Sciatic nerve (tissue), 2 donors: ENCODE data around the gene RNF217. TPM values are rescaled to one million over a fixed set of nuclear protein-coding genes. Genes with fewer than 3 reads are reported as not detected.
A peak's percentile ranks its signal among the peaks of the same experiment; 100 is the strongest.
"Not testable (repeated sequence)": the region's sequence is repeated elsewhere in the genome, so short reads cannot be mapped to it uniquely, and the experiment has no call there.

ENCODE experiments used
- ATAC-seq: fragments of 200-7000 bp; cut with Tn5 transposase; one replicate; pipeline ENCODE4 v1.9.1; 2020; ENCODE audit warnings: mild to moderate bottlenecking, moderate library complexity
- DNase-seq: peaks from one replicate; pipeline ENCODE4 v3.0.0-alpha.2; 2020; ENCODE audit warnings: low spot score
- intact Hi-C: fragments of 100-400 bp; cut with DNase I; formaldehyde crosslinking; loops from one replicate; pipeline ENCODE4 v1.14.2; 2022
- total RNA-seq: library from RNA; stranded (reverse); fragmentation: NEBNext Ultra II Directional; extraction: Animal tissue kit (Norgen Biotek cat#: 25700); gene quantifications from one replicate; pipeline ENCODE4 v1.2.1, GENCODE V29; 2021
- donor health status: DM: no; HTN: no; CAD: no.
- donor health status: DM: no; HTN: no; CAD: no.

Gene RNF217
- total RNA-seq, 1 donor from 2014 or later = 43.5 TPM

DNA sequence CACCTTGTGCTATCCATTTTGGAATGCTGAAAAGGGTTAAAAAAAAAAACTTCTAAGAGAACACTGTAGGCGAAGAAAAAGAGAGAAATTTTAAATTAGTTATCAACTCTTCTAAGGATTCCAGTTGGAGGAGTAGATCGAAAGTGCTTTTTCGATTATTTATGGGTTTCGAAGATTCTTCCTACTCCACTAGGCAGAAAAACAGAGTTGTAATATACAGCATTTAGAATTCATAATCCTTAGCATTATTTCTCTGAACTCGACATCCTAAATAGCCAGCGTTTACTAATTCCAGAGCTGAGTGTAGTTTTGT is 817 bp upstream of the RNF217 start:
- no peak for ATAC-seq
- no peak for DNase-seq
- intact Hi-C loops = loop anchor here (10.0 kb wide), 1 partner anchor 133 kb away; no protein-coding TSS in a partner anchor

DNA sequence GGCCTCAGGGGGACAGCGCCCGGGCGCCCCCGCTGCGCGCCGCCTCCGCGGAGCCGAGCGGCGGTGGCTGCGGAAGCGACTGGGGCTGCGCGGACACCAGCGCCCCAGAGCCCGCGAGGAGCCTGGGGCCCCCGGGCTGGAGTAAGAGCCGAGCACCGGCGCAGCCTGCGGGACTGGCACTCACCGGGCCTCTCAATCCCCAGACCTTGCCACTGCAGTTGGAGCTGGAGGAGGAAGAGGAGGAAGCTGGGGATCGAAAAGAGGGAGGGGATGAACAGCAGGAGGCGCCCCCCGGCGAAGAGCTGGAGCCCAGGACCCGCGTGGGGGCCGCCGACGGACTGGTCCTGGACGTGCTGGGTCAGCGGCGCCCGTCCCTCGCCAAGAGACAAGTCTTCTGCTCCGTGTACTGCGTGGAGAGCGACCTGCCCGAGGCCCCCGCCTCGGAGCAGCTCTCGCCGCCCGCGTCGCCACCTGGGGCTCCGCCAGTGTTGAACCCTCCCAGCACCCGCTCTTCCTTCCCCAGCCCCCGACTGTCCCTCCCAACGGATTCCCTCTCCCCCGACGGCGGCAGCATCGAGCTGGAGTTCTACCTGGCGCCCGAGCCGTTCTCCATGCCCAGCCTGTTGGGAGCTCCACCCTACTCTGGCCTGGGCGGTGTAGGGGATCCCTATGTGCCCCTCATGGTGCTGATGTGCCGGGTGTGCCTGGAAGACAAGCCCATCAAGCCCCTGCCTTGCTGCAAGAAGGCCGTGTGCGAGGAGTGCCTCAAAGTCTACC is 590 bp downstream of the RNF217 start:
- DNase-seq = peak; percentile 68
- peak; percentile 57 for ATAC-seq
- intact Hi-C loops = loop anchor here (10.0 kb wide), 1 partner anchor 132 kb away; no protein-coding TSS in a partner anchor

DNA sequence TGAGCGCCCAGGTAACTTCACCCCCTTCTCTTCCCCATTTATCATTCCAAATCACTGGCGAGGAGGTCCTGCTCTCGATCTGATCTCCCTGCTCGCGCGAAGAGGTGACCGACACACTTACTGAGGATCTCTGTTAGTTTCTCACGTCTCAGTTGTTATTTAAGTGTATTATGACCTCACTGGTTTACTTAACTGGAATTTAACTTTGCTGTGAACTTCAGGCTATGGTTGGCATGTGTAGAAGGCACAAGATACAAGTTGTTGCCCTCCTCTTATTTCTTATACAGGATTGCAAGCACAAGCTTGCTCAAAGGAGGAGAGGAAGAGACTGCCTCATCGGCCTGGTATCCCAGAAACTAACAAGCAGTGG is 1.2 kb downstream of the RNF217 start:
- intact Hi-C loops = loop anchor here (10.0 kb wide), 1 partner anchor 131 kb away; no protein-coding TSS in a partner anchor

DNA sequence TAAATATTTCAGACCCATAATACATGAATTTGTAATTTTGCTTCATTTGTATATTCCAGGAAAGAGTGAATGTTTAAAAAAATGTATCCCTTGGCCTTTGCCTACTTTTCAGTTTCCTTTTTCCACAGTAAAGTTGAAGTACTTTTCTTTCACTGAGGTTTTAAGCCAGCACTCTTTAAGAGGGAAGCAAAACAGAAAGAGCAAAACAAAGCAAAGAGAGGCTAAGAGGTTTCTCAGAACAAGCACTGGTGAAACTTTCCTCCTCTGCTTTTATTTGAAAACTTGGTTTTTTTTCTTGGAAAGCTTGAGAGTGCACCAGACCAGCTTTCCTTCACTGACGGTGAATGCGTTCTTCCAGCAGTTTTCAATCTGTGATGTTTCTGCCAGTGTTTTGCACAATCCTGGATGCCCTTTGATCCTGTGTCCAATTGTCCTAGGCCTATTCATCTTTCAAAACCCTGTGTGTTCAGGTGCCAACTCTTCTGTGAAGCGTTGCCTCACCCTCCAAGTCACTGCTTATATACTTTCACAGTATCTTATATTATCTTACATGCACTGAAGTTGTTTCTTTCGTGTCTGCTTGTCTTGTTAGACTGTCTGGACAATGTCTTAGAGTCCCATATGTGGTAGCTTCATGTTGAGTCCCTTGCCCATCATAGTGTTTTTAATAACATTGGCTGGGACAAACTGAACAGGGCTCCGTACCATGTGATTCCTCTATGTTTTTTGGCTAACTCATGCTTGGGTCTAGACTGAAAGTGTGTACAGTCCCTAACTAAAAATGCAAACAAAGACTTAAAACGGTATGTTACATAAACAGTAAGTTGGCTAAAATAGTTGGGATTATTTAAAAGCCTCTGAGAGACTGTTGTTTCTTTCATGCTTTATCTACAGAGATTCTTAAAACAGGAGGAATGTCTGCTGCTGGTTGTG is 1.9 kb downstream of the RNF217 start:
- ATAC-seq = peak; percentile 77
- DNase-seq = no peak
- intact Hi-C loops = loop anchor here (10.0 kb wide), 1 partner anchor 131 kb away; no protein-coding TSS in a partner anchor

More for the DNA sequence above, 1.2 kb downstream of the RNF217 start:
- DNase-seq (no peak), ATAC-seq (peak; percentile 29)

DNA sequence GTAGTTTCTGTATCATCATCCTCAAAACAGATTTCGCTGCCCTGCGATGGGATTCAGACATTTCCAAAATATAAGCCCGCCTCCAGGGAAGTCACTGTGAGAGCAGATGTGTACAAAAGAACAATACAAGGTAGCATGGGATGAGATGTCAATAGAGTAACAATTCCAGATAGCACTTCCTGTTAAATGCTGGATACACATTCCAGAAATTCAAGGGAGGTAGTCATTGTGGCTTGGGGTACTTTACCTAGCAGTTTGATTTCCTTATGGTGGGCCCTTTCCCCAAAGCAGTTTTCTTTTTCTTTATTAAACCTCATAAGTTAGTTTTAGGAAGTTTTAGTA is 2.5 kb downstream of the RNF217 start:
- DNase-seq = no peak
- no peak for ATAC-seq
- intact Hi-C loops = loop anchor here (10.0 kb wide), 1 partner anchor 130 kb away; no protein-coding TSS in a partner anchor

DNA sequence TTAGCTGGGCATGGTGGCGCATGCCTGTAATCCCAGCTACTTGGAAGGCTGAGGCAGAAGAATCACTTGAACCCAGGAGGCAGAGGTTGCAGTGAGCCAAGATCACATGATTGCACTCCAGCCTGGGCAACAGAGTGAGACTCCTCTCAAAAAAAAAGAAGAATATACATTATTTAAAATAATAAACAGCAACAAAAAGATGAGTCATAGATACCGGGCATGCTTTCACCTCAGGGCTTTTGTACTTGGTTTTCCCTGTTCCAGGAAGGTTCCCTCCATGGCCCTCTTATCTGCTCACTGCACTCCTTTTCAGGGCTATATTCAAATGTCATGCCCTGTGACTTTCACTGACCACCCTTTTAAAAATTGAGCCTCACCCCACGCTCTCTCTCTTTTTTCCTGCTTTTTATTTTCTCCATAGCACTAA is 3.2 kb downstream of the RNF217 start:
- not testable (repeated sequence) for ATAC-seq, DNase-seq
- intact Hi-C loops = loop anchor here (10.0 kb wide), 1 partner anchor 129 kb away; no protein-coding TSS in a partner anchor

DNA sequence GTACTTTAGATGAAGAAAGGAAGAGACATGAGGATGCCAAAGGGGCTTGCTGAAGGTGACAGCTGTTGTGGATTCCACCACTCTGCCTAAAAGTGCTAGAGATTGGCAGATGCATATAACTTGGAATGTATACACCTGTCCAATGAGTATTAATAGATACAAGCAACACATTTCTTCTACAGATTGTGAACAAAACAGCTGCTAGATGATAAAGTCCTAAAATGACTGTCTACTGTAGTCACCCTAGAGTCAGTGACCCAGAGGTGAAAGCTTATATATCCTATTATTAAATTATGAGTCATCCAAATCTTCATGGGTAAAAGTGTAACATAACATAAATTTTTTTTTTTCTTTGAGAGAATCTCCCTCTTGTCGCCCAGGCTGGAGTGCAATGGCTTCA is 5.2 kb downstream of the RNF217 start:
- ATAC-seq (no peak), DNase-seq (no peak)
- intact Hi-C loops = loop anchor here (10.0 kb wide), 1 partner anchor 127 kb away; no protein-coding TSS in a partner anchor

DNA sequence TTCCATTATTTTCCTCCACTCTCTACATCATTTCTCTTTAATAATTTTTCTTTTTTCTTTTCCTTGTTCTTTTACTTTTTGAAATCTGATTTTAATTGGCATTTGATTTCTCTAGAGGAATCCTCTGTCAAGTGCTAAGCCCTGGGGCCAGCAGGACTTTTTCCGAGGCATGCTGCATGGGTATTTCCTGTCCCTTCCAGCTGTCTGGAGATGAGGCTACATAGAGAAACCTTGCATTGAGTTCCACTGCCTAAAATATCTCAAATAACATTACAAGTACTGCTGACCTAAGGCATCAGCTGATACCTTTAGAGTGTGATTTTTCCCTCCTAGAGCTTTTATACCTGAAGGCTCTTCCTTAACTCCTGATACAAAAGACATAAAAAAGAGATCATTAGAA is 6.2 kb downstream of the RNF217 start:
- no peak for DNase-seq
- intact Hi-C loops = loop anchor here (10.0 kb wide), 1 partner anchor 126 kb away; no protein-coding TSS in a partner anchor
- no peak for ATAC-seq

DNA sequence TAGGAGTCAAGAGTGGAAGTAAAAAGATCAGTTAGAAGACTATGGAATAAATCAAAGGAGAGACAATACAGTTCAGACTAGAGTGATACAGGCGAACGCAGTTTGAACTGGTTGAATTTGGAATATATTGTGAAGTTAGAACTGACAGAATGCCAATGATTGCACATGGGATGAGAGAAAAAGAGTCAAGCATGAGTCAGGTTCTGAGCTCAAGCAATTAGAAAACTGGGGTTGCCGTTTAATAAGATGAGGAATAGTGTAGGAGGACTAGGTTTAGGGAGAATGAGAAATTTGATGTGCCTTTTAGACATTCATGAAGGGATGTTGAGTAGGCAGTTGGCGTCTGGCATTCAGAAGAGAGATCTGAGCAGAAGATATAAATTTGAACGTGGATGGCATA is 8.0 kb downstream of the RNF217 start:
- DNase-seq = no peak
- ATAC-seq = peak; percentile 48
- intact Hi-C loops = no loop called here

DNA sequence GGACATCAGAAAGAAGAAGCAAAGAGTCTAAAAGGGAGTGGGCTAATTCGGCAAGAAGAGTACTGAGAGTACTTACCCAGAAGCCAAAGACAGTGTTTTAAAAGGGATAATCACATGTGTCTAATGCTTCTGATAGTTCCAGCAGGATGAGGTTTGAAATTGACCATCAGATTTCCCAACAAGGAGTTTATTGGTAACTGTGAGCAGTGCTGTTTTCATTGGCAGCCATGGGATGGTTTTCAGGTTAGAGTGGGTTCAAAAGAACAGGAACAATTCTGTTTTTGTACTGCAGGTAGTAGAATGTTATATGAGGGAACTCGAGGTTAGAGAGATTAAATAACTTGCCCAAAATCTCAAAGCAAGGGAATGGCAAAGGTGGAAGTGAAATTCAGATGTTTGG is 8.5 kb downstream of the RNF217 start:
- DNase-seq (no peak), ATAC-seq (peak; percentile 49)
- intact Hi-C loops = no loop called here

DNA sequence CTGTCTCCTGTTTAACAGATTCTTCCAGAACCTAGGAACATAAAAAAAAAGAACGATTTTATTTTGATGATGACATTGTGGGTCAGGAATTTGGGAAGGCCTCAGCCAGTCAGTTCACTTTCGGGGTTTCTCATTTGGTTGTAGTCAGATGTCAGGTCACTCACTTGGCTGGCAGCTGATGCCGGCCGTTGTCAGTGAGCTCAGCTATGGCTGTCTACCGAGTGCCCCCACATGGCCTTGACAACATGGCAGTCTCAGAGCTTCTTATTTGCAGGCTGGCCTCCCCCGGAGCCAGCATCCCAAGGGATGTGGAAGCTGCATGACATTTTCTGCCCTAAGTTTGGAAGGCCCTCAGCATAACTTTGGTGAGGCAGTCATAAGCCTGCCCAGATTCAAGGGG is 11.5 kb downstream of the RNF217 start:
- intact Hi-C loops = no loop called here
- ATAC-seq (no peak), DNase-seq (no peak)

DNA sequence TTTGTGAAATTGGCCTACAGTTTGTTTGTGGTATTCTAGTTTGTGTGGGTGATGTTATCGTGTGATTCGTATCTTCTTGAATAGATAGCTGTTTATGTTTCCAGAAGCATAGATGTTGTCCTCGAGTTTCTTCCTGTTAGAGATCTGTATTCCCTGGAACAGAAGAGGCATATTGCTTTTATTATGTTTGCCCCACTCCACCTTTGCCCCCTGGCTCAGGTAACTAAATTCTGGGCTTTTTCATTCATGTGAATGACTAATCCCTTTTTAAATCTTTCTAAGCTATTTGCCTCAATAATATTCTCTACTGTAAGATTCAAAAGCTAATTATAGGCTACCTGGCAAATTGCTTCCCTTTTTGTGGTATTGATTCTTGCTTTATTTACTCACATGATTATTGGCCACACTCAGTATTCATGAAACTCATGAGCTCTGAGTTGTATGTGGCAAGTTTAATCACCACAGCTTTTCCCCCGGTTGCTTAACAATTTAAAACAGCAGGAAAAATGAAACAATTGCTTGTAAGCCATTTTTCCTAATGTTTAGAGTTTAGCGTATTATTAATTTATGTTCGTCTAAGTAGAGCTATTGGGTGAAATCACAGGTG is 12.6 kb downstream of the RNF217 start:
- no peak for ATAC-seq
- intact Hi-C loops = no loop called here
- no peak for DNase-seq

DNA sequence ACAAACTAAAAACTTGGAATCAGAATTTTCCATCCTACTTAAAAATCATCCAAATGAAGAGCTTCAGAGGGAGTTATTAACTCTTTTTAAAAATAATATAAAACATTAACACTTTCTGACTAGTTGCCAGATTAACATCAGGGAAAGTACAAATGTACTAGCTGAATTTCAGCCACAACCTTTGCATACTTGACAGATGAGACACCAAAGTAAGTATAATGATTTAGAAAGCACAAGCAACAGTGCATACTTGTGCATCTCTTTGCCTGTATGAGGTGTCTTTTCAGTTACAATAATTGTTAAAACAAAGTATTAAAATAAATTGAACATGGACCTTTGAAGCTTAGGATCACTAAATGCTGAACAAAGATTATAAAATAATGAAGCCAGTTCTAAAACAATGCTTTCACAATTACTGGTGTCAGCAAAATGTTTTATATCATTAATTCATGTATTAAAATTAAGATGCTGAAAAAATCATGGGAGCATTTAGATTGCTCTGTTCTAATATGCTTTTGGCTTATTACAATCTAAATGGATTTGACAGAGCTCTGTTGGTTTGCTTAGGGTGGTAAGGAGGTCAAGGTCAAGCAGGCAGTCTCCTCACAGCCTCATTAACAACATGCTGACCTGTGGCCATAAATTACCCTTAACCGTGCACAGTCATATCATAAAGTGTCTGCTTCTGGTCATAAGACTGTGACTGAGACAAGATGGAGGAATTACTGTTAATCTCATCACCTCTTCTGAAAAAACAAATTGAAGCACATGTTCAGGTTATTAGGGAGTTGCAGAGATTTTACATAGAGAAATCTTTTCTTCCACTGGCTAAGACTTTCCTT is 15.1 kb downstream of the RNF217 start:
- intact Hi-C loops = no loop called here
- DNase-seq (no peak), ATAC-seq (no peak)

DNA sequence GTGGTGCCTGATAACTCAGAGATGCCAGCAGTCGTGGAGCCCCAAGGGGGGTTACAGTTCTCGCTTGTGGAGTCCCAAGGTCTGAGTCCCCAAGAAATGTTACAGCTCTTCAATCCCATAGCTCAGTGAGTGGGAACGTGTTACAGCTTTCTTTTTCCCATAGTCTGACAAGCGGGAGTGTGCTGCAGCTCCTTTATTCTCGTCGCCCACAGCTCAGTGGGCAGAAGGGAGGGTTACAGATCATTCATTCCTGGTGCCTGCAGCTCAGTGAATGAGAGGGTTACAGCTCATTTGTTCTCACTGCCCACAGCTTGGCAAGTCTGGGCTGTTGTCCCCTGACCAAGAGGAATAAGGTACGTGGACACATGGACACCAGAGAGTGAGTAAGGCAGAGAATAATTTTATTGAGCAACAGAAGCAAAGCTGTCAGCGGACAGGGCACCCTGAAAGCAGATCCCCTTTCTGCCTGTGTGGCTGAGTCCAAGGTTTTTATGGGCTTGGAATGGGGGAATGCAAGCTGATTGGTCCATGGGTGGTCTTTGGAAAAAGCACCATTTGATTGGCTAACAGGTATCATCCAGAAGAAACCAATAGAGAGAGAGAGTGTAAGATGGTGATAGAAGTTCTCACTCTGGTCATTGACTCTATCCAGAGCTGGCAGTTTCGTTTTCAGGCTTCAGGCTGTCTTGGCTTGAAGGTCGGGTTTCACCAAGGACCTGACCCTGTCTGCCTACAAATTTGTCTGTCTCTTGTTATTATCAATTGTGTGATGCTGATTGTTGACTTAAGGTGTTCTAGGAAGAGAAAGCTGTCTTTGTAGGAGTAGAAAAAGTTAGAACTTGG is 16.4 kb downstream of the RNF217 start:
- ATAC-seq = no peak
- intact Hi-C loops = no loop called here

DNA sequence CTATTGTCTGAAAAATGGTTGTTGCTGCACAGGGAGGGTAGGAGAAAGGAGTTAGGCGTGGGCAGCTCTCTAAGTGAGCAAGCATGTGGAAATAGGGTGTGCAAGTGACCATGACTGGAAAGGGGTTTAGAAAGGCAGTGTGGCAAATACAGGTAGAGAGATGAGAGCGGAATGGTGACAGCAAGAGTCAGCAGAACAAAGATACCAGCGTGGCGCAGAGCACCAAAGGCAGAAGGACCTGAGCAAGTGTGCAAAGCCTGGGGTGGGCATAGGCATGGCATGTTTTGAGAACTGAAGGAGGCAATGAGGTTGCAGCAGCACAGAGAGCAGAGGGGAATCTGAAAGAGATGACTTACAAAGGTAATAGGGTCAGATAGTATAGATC is 17.0 kb downstream of the RNF217 start:
- intact Hi-C loops = no loop called here
- DNase-seq (no peak), ATAC-seq (no peak)

More for the DNA sequence above, 16.4 kb downstream of the RNF217 start:
- DNase-seq = no peak

DNA sequence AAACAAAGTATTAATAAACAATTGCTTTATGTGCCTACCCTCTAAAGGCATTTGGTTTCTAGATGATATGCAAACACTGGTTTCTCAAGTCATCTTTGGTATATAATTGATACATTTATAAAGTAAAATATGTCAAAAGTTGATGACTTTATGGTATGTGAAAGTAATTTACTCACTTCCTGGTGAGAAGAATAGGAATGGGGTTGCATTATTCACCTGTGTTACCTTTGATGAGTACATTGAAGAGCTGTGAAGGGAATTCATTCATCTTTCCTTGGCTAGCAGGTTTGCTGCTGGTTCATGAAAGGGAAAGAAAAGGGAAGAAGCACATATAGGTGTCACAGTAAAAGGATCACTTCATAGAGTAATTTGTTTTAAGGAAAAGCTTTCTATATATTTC is 20.4 kb downstream of the RNF217 start:
- ATAC-seq = no peak
- intact Hi-C loops = no loop called here
- no peak for DNase-seq

DNA sequence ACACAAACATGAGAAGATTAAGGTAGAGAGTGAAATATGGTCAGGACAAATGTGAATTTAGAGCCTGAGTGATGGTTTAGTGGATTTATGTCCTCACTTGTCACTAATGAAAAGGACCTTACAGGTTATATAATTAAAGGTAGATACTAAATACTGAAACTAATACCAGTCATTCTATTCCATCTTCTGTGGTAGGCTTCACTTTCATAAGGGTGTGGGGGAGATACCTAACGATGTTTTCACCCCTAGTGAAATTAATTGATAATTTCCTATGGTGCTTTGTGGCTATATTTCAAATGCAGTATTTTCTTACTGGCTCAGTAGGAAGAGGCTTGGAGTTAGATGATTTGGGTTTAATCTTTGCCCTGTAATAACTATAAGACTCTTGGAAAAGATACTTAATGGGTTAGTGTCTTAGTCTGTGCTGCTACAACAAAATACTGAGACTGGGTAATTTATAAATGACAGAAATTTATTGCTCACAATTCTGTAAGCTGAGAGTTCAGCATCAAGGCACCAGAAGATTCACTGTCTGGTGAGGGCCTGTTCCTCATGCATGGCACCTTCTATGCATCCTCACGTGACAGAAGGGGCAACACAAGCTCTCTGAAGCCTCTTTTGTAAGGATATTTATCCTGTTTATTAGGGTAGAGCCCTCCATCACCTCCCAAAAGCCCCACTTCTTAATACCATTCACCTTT is 21.3 kb downstream of the RNF217 start:
- DNase-seq (no peak), ATAC-seq (no peak)
- intact Hi-C loops = no loop called here
